VCaP (cell line): ENCODE data around the gene SQOR.

Experiments used
- H3K27ac ChIP-seq: fragments of 450-650 bp; 2 replicates; pipeline ENCODE4 v1.5.1; 2017
- CTCF ChIP-seq: fragments of 450-650 bp; conservative IDR thresholded peaks from 2 replicates; pipeline ENCODE4 v1.5.1; 2017; ENCODE audit warnings: mild to moderate bottlenecking, moderate library complexity

Gene SQOR

GRCh38 chr15:45650889-45651525 is 16.2 kb downstream of the SQOR start:
- TF ChIP-seq CTCF = no peak
- H3K27ac ChIP-seq = no peak overlapping the region

GRCh38 chr15:45653702-45654424 is 19.0 kb downstream of the SQOR start:
- no peak for TF ChIP-seq CTCF

GRCh38 chr15:45654749-45655148 is 19.9 kb downstream of the SQOR start:
- H3K27ac ChIP-seq = no peak overlapping the region
- no peak for TF ChIP-seq CTCF

More at GRCh38 chr15:45653702-45654424, 19.0 kb downstream of the SQOR start:
- H3K27ac ChIP-seq = no peak overlapping the region

GRCh38 chr15:45657254-45657653 is 22.4 kb downstream of the SQOR start:
- H3K27ac ChIP-seq = peak overlapping the region; percentile 31; the same call in 1 of the 2 replicates
- TF ChIP-seq CTCF = no peak

- H3K27ac ChIP-seq = peak overlapping the region; percentile 31; the same call in 1 of the 2 replicates
- TF ChIP-seq CTCF = no peak
These were observed 23.1 kb downstream of the SQOR start for GRCh38 chr15:45657764-45658545.

- TF ChIP-seq CTCF = no peak
- H3K27ac ChIP-seq = peak overlapping the region; percentile 35
These were observed 25.6 kb downstream of the SQOR start for GRCh38 chr15:45660231-45660979.
